NCI-H524 (cell line): ENCODE results near the gene MYLK.
"Not testable (repeated sequence)": the region's sequence is repeated elsewhere in the genome, so short reads cannot be mapped to it uniquely, and the experiment has no call there.

ENCODE experiments used
- DNase-seq, 2 experiments: peaks; one replicate each; lab custom pipeline; 2025; lab: John Stamatoyannopoulos, UW

Gene MYLK

GRCh38 chr3:123722021-123722420, 162.1 kb downstream of the MYLK start:
- no peak for DNase-seq

GRCh38 chr3:123721095-123721689, 162.9 kb downstream of the MYLK start:
- DNase-seq: peak in 1 of 2 experiments; percentile 8

- no peak for DNase-seq
These were observed 163.5 kb downstream of the MYLK start for GRCh38 chr3:123720638-123721037.

GRCh38 chr3:123719862-123720453, 164.2 kb downstream of the MYLK start:
- DNase-seq: peak in 1 of 2 experiments; percentile 26

GRCh38 chr3:123719061-123719756, 164.9 kb downstream of the MYLK start:
- DNase-seq: peak; percentile 66 to 83

GRCh38 chr3:123718108-123718507, 166.0 kb downstream of the MYLK start:
- no peak for DNase-seq

GRCh38 chr3:123717451-123717850, 166.7 kb downstream of the MYLK start:
- not testable (repeated sequence) for DNase-seq

GRCh38 chr3:123716411-123716810, 167.7 kb downstream of the MYLK start:
- DNase-seq: no peak

GRCh38 chr3:123713211-123713610, 170.9 kb downstream of the MYLK start:
- no peak for DNase-seq

GRCh38 chr3:123712077-123712860, 171.9 kb downstream of the MYLK start:
- no peak for DNase-seq

GRCh38 chr3:123711356-123711755, 172.8 kb downstream of the MYLK start:
- DNase-seq: no peak

- DNase-seq: no peak
These were observed 175.6 kb downstream of the MYLK start for GRCh38 chr3:123708531-123708930.

- not testable (repeated sequence) for DNase-seq
These were observed 176.5 kb downstream of the MYLK start for GRCh38 chr3:123707641-123708040.

GRCh38 chr3:123706871-123707270, 177.3 kb downstream of the MYLK start:
- no peak for DNase-seq

- no peak for DNase-seq
These were observed 178.4 kb downstream of the MYLK start for GRCh38 chr3:123705488-123706285.

- not testable (repeated sequence) for DNase-seq
These were observed 180.5 kb downstream of the MYLK start for GRCh38 chr3:123703663-123704062.

GRCh38 chr3:123702720-123703119, 181.4 kb downstream of the MYLK start:
- no peak for DNase-seq

GRCh38 chr3:123702057-123702456, 182.1 kb downstream of the MYLK start:
- peak; percentile 78 to 82 for DNase-seq

GRCh38 chr3:123700791-123701722, 183.1 kb downstream of the MYLK start:
- DNase-seq: no peak

GRCh38 chr3:123698813-123699212, 185.3 kb downstream of the MYLK start:
- DNase-seq: no peak

GRCh38 chr3:123696808-123697207, 187.3 kb downstream of the MYLK start:
- DNase-seq: no peak
